NT2/D1 (cell line): Measurements from ENCODE around the gene ENOX1.

Experiments
- DNase-seq: peaks from one replicate; pipeline ENCODE4 v3.0.0-alpha.2; 2011; ENCODE audit warnings: low read depth, low spot score
- H3K27me3 ChIP-seq: 2 replicates; pipeline ENCODE4 v1.6.0; 2011; ENCODE audit warnings: mild to moderate bottlenecking; ENCODE audit not compliant: insufficient read length, insufficient read depth
- H3K36me3 ChIP-seq: 2 replicates; pipeline ENCODE4 v1.6.1; 2011; ENCODE audit warnings: mild to moderate bottlenecking, low read length, mixed read lengths; ENCODE audit not compliant: insufficient read depth, insufficient read length
- H3K4me1 ChIP-seq: 2 replicates; pipeline ENCODE4 v1.5.1; 2011; ENCODE audit not compliant: insufficient read depth, insufficient read length
- H3K4me3 ChIP-seq: 2 replicates; pipeline ENCODE4 v1.5.1; 2011; ENCODE audit warnings: low read depth; ENCODE audit not compliant: insufficient read length
- H3K9ac ChIP-seq: 2 replicates; pipeline ENCODE4 v1.6.0; 2011; ENCODE audit warnings: low read depth; ENCODE audit not compliant: insufficient read length
- H3K9me3 ChIP-seq: 2 replicates; pipeline ENCODE4 v1.5.1; 2011; ENCODE audit warnings: mild to moderate bottlenecking, low read length; ENCODE audit not compliant: insufficient read depth
- SUZ12 ChIP-seq: IDR thresholded peaks from 2 replicates; pipeline ENCODE4 v1.6.1; 2011; ENCODE audit not compliant: insufficient read length, insufficient read depth; ENCODE audit errors: extremely low read depth
- YY1 ChIP-seq: IDR thresholded peaks from 2 replicates; pipeline ENCODE4 v1.6.1; 2011; ENCODE audit not compliant: insufficient read length, insufficient read depth
- ZNF274 ChIP-seq: IDR thresholded peaks from 2 replicates; pipeline ENCODE4 v1.6.1; 2011; ENCODE audit warnings: mild to moderate bottlenecking, low read depth, low read length

Gene ENOX1

GRCh38 chr13:43401361-43401760 lies 385.4 kb downstream of the ENOX1 start:
- H3K9me3 ChIP-seq: no peaks in the 10 kb centered on the region
- DNase-seq: no peak

GRCh38 chr13:43397111-43397510 lies 389.7 kb downstream of the ENOX1 start:
- TF ChIP-seq SUZ12 (no peak), YY1 (no peak), ZNF274 (no peak)
- Histone ChIP-seq H3K27me3 (no peaks in the 10 kb centered on the region), H3K9ac (no peak overlapping the region), H3K4me3 (no peak overlapping the region), H3K9me3 (no peaks in the 10 kb centered on the region), H3K4me1 (no peaks in the 10 kb centered on the region), H3K36me3 (no peaks in the 10 kb centered on the region)
- DNase-seq: no peak

More at GRCh38 chr13:43401361-43401760, 385.4 kb downstream of the ENOX1 start:
- TF ChIP-seq ZNF274 (no peak), SUZ12 (no peak), YY1 (no peak)
- no peak overlapping the region for H3K9ac ChIP-seq
- H3K4me3 ChIP-seq: no peak overlapping the region
- no peaks in the 10 kb centered on the region for H3K27me3 ChIP-seq
- no peaks in the 10 kb centered on the region for H3K36me3 ChIP-seq
- H3K4me1 ChIP-seq: no peaks in the 10 kb centered on the region

- Histone ChIP-seq H3K9me3 (no peaks in the 10 kb centered on the region), H3K27me3 (no peaks in the 10 kb centered on the region), H3K36me3 (no peaks in the 10 kb centered on the region), H3K4me1 (no peaks in the 10 kb centered on the region), H3K4me3 (no peak overlapping the region), H3K9ac (no peak overlapping the region)
- DNase-seq: no peak
- TF ChIP-seq YY1 (no peak), ZNF274 (no peak), SUZ12 (no peak)
Observed at GRCh38 chr13:43391036-43391435, 395.7 kb downstream of the ENOX1 start.

GRCh38 chr13:43390619-43391018 lies 396.2 kb downstream of the ENOX1 start:
- Histone ChIP-seq H3K9me3 (no peaks in the 10 kb centered on the region), H3K9ac (no peak overlapping the region), H3K4me3 (no peak overlapping the region), H3K36me3 (no peaks in the 10 kb centered on the region), H3K27me3 (no peaks in the 10 kb centered on the region), H3K4me1 (no peaks in the 10 kb centered on the region)
- TF ChIP-seq YY1: no peak
- no peak for TF ChIP-seq ZNF274
- no peak for TF ChIP-seq SUZ12
- DNase-seq: no peak

GRCh38 chr13:43389983-43390382 lies 396.8 kb downstream of the ENOX1 start:
- H3K36me3 ChIP-seq: no peaks in the 10 kb centered on the region
- H3K4me1 ChIP-seq: no peaks in the 10 kb centered on the region
- H3K9me3 ChIP-seq: no peaks in the 10 kb centered on the region
- no peak overlapping the region for H3K4me3 ChIP-seq
- no peak for DNase-seq
- TF ChIP-seq SUZ12: no peak
- TF ChIP-seq ZNF274: no peak
- no peak for TF ChIP-seq YY1
- H3K27me3 ChIP-seq: no peaks in the 10 kb centered on the region
- H3K9ac ChIP-seq: no peak overlapping the region

GRCh38 chr13:43389573-43389972 lies 397.2 kb downstream of the ENOX1 start:
- Histone ChIP-seq H3K4me1 (no peaks in the 10 kb centered on the region), H3K4me3 (no peak overlapping the region), H3K9ac (no peak overlapping the region), H3K9me3 (no peaks in the 10 kb centered on the region), H3K27me3 (no peaks in the 10 kb centered on the region), H3K36me3 (no peaks in the 10 kb centered on the region)
- DNase-seq: no peak
- TF ChIP-seq YY1: no peak
- TF ChIP-seq SUZ12: no peak
- TF ChIP-seq ZNF274: no peak

- no peaks in the 10 kb centered on the region for H3K9me3 ChIP-seq
- H3K27me3 ChIP-seq: no peaks in the 10 kb centered on the region
- no peaks in the 10 kb centered on the region for H3K36me3 ChIP-seq
- H3K9ac ChIP-seq: no peak overlapping the region
- no peak for TF ChIP-seq YY1
- H3K4me3 ChIP-seq: no peak overlapping the region
- DNase-seq: no peak
- H3K4me1 ChIP-seq: no peaks in the 10 kb centered on the region
Observed at GRCh38 chr13:43388282-43389034, 398.3 kb downstream of the ENOX1 start.

- H3K4me3 ChIP-seq: no peak overlapping the region
- no peak for DNase-seq
- H3K9me3 ChIP-seq: no peaks in the 10 kb centered on the region
- H3K9ac ChIP-seq: no peak overlapping the region
- no peaks in the 10 kb centered on the region for H3K36me3 ChIP-seq
- H3K27me3 ChIP-seq: no peaks in the 10 kb centered on the region
- H3K4me1 ChIP-seq: no peaks in the 10 kb centered on the region
- TF ChIP-seq YY1 (no peak), SUZ12 (no peak), ZNF274 (no peak)
Observed at GRCh38 chr13:43387880-43388279, 398.9 kb downstream of the ENOX1 start.
